HFF-Myc (cell line): ENCODE results near the gene FAM236D.
"Not testable (repeated sequence)": the region's sequence is repeated elsewhere in the genome, so short reads cannot be mapped to it uniquely, and the experiment has no call there.

Source experiments
- DNase-seq: peaks from one replicate; pipeline ENCODE4 v3.0.0-alpha.2; 2011; ENCODE audit warnings: low read depth; ENCODE audit errors: extremely low read depth
- H3K4me3 ChIP-seq: replicated peaks from 2 replicates; pipeline ENCODE4 v1.5.1; 2011; ENCODE audit warnings: low read depth, mild to moderate bottlenecking, control low read depth, low read length

The FAM236D gene

GRCh38 chrX:72808110-72808509 lies at the start of gene FAM236D:
FAM236D (minus strand) TSS chrX:72808210; CDS start chrX:72808110, 100 bp downstream.
- H3K4me3 ChIP-seq, DNase-seq: not testable (repeated sequence)

- DNase-seq, H3K4me3 ChIP-seq: not testable (repeated sequence)
Observed at GRCh38 chrX:72837532-72837931, 29.5 kb upstream of the FAM236D start.

GRCh38 chrX:72830701-72831100 lies 22.7 kb upstream of the FAM236D start:
- H3K4me3 ChIP-seq, DNase-seq: not testable (repeated sequence)

DNA sequence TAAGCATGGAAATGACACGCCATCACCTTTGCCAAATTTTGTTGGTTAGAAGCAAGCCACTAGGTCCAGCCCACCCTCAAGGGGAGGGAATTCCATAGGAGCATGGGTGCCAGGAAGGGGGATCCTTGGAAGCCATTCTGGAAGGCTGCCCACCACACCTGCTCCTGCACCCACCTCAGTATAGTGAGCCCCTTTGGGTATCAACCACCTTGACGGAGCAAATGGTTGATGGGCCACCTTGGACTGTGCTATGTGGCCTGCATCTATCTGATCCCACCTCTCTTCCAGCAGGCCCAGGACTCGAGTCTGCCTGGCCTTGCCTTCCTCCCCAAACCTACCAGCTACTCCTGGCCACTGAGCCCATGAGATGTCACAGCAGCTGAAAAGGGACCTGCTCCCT lies 17.6 kb downstream of the FAM236D start:
- H3K4me3 ChIP-seq: not testable (repeated sequence)

GRCh38 chrX:72788142-72788541 lies 19.9 kb downstream of the FAM236D start:
- H3K4me3 ChIP-seq, DNase-seq: not testable (repeated sequence)

More for the DNA sequence above, 17.6 kb downstream of the FAM236D start:
- DNase-seq: not testable (repeated sequence)

DNA sequence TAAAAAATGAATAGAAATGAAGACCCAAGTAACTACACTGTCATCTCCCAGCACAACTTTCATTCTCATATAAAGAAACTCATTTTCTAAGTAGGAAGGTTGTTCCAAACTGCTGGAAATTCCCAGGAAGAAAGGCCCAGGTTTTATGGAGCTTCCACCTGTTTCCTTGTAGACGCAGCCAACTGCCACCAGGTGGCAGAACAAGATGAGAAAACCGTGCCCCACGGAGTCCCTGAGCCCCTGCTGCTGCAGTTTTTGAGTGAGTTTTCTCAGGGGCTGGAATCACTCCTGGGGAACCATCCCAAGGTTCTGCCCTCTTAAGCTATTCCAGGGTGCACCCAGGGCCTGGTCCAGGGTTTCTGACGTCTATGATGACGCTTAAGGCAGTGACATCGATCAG lies 24.0 kb downstream of the FAM236D start:
- not testable (repeated sequence) for H3K4me3 ChIP-seq, DNase-seq

- DNase-seq, H3K4me3 ChIP-seq: not testable (repeated sequence)
Observed at GRCh38 chrX:72783365-72783936, 24.6 kb downstream of the FAM236D start.

- not testable (repeated sequence) for H3K4me3 ChIP-seq, DNase-seq
Observed at GRCh38 chrX:72782560-72782959, 25.4 kb downstream of the FAM236D start, which contains the start of gene FAM236B. FAM236B (minus strand) TSS chrX:72782660; CDS start chrX:72782560, 100 bp downstream.

GRCh38 chrX:72778146-72778545 lies 29.9 kb downstream of the FAM236D start:
- H3K4me3 ChIP-seq, DNase-seq: not testable (repeated sequence)

DNA sequence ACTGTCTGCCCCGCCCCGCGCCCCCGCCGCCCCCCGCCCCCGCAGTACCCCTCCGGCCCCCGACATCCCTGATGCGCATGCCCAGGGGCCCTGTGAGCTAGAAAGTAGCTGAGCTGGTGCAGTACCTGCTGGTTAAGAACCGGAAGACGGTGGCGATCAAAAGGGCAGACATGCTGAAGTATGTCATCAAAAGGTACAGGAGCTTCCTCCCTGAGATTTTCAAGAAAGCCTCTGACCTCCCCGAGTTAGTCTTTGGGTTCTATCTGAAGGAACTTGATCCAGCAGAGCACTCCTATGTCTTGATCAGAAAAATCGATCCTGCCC lies 30.6 kb downstream of the FAM236D start:
- DNase-seq, H3K4me3 ChIP-seq: not testable (repeated sequence)

GRCh38 chrX:72776653-72777466 lies 31.1 kb downstream of the FAM236D start, which contains the start of gene DMRTC1B:
DMRTC1B (plus strand) TSS chrX:72776890; CDS start chrX:72845136, 68,246 bp downstream.
- H3K4me3 ChIP-seq, DNase-seq: not testable (repeated sequence)

- DNase-seq, H3K4me3 ChIP-seq: not testable (repeated sequence)
Observed at GRCh38 chrX:72760454-72760853, 47.6 kb downstream of the FAM236D start.
